C4-2B (cell line): ENCODE measurements around the gene DCST2.

Experiments
- ZFX ChIP-seq: fragments of 450-650 bp; IDR thresholded peaks from 2 replicates; pipeline ENCODE4 v1.6.1; 2017
- TF ChIP-seq, protein P1 (sequence below): fragments of 450-650 bp; conservative IDR thresholded peaks from 2 replicates; pipeline ENCODE4 v1.5.1; 2017; ENCODE audit warnings: mild to moderate bottlenecking

DNA sequence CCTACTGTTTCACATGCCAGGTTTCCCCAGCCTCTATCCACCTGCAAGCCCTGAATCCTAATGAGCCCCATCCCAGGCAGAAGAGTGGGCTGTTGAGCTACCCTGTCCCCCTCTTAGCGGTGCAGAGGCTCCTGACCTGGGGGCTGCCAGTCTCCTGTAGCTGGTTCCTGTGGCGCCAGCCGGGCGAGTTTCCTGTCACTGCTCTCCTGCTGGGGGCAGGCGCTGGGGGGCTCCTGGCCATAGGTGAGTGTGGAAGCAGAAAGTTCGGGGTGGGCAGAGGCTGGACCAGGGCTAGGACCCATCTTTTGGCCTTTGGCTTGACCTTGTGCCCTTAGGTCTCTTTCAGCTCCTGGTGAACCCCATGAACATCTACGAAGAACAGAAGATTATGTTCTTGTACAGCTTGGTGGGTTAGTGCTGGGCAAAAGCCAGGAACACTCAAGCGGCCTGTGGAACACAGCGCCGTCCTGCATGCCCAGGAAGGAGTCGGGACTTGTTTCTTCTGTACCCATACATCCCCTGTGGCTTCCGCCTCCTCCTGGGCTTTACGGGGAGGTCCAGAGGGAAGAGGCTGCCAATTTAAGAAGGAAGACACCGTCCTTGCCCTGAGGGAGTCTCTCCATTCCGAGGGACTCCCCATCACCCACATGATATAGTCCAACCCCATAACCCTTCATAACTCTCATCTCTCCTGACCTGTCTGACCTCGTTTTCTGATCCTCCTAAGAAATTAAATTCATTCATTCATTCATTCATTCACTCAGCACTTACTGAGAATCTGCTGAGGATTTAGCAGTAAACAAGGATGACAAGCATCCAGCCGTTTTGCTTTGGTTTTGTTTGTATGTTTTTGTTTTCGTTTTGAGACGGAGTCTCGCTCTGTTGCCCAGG lies 982 bp upstream of the DCST2 start:
- TF ChIP-seq, protein P1, sequence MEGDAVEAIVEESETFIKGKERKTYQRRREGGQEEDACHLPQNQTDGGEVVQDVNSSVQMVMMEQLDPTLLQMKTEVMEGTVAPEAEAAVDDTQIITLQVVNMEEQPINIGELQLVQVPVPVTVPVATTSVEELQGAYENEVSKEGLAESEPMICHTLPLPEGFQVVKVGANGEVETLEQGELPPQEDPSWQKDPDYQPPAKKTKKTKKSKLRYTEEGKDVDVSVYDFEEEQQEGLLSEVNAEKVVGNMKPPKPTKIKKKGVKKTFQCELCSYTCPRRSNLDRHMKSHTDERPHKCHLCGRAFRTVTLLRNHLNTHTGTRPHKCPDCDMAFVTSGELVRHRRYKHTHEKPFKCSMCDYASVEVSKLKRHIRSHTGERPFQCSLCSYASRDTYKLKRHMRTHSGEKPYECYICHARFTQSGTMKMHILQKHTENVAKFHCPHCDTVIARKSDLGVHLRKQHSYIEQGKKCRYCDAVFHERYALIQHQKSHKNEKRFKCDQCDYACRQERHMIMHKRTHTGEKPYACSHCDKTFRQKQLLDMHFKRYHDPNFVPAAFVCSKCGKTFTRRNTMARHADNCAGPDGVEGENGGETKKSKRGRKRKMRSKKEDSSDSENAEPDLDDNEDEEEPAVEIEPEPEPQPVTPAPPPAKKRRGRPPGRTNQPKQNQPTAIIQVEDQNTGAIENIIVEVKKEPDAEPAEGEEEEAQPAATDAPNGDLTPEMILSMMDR, result no peak
- no peak for TF ChIP-seq ZFX
